CD4-positive, alpha-beta T cell treated with Interleukin-6 for 4 hours (primary cell): ENCODE data around the gene RFC2.

Experiments
- DNase-seq: peaks from one replicate; pipeline ENCODE4 v3.0.0-alpha.2; 2020; ENCODE audit warnings: mixed read lengths

The RFC2 gene

DNA sequence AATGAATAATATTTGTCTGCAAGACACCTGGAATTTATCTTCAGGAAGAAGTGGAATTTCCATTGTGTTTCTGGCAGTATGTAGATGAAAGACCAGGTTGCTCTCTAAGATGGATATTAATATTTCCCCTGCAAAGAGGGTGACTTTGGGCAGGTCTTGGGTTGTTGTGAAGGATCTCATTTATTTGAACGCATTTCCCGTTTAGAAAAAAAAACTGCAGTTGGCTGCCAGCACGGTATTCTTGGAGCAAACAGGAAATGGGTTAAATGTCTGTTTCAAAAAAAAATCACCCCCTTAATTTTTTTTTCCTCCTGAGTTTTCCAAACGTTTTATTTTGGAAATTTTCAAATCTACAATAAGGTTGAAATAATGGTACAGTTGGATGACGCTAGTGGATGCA, 68.6 kb downstream of the RFC2 start:
- no peak for DNase-seq

DNA sequence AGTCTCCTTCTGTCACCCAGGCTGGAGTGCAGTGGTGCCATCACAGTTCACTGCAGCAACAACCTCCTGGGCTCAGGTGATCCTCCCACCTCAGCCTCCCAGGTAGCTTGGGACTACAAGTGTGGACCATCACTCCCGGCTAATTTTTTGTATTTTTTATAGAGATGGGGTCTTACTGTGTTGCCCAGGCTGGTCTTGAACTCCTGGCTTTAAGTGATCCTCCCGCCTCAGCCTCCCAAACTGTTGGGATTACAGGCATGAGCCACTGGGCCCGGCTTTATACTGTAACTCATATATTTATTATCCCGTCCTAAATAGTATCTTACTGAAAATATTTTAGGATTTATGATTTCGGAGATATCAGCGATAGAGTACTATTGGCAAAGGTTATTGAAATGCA, 69.2 kb downstream of the RFC2 start:
- DNase-seq, result no peak

DNA sequence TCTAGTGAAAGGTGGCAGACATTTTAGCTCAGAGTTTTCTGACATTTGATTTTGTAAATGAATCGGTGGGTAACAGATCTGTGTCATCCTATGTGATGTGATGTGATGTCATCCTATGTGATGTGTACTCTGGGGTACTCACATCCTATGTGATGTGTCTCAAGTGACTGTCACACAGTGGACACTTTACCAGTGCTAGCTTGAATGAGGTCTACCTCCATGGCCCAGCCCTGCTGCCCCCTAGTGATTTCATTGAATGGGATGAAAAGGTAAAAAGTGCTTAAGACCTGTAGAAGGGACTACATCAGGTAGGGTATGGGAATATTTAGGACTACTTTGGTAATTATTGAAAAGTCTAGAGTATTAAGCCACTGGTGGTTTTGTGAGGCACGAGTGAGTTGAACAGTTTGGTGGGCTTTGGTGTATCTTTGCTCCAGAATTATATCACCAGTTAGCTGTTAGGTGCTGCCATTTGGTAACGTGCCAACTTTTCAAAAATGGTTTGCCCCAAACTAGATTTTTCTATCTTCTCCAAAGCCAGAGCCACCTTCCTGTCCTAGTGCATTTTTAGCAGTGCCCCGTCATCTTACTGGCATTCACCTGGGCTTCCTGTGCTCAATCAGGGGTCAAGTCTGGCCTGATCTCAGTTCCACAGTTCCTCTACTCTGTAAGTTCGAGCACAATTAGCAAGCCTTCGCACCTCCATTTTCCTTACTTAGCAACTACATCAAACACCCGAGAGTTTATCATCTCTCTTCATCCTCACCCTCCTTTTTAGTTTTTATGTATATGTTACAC, 70.3 kb downstream of the RFC2 start:
- peak; percentile 40 for DNase-seq

DNA sequence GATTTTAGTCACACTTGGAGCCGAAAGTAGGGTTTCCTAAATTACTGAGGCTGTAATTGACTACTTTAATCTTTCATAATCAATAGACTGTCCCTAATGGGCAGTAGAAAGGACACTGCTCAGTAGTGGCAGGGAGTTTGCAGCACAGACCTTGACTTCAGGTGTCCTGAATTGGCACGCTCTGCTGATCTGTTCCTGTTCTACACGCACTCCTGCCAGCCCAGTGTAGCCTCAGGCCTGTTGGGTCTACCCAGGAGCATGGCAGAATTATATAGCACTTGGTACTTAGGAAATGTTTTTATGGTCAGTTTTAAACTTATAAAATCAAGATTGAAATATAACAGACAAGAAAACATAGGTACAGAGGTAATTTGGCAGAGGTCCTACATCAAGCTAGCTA, 71.1 kb downstream of the RFC2 start:
- no peak for DNase-seq

DNA sequence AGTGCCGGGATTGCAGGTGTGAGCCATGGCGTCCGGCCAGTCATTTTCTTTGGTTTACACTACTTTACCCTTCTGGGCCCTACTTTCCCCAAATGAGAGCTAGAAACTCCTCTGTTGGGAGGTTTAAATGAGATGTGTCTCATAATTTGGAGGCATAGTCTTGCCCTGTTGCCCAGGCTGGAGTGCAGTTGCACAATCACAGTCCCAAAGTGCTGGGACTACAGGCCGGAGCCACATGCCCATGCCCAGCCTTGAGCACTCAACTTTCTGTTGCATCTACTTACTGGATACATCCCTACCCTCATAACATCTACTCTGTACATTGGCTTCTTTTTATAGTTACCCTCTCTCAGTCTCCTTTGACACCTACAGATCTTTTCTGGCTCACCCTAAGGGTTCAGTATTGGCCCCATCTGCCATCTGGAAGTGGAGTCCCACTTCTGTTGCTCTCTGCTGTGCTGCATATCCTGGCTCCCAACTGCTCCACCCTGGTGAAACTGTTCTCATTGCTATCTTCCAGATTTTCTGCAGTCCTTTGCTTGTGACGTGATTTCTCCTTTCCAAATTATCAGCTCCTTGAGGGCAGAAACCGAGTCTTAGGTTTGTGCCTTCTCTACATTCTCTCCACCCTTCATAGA, 71.6 kb downstream of the RFC2 start:
- DNase-seq, result no peak

DNA sequence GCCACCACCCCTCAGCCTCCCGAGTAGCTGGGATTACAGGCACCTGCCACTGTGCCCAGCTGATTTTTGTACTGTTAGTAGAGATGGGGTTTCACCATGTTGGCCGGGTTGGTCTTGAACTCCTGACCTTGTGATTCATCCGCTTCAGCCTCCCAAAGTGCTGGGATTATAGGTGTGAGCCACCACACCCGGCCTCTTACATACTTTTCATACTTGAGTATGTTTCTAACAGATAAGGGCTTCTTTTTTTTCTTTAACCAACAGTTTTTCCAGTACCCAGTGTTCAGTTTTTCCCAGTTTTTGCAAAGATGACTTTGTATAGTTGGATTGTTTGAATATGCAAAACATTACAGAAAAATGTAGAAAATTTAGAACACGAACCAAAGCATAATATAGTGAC, 72.4 kb downstream of the RFC2 start:
- DNase-seq, result no peak
